Measurements from ENCODE around the gene SIGLEC14.

The SIGLEC14 gene

GRCh38 chr19:51599084-51599483, 47.5 kb downstream of the SIGLEC14 start (continued):
- TF ChIP-seq REST (tag by site-specific recombination; IDR thresholded peaks at IDR 0.05) (no peak), SETDB1 (IDR thresholded peaks at IDR 0.05; ENCODE audit: insufficient read length, low read length) (no peak), ZNF596 (tag by site-specific recombination; IDR thresholded peaks at IDR 0.05) (no peak), ZFHX2 (tag by site-specific recombination; conservative IDR thresholded peaks at IDR 0.05) (no peak)
- TF ChIP-seq, protein P1, sequence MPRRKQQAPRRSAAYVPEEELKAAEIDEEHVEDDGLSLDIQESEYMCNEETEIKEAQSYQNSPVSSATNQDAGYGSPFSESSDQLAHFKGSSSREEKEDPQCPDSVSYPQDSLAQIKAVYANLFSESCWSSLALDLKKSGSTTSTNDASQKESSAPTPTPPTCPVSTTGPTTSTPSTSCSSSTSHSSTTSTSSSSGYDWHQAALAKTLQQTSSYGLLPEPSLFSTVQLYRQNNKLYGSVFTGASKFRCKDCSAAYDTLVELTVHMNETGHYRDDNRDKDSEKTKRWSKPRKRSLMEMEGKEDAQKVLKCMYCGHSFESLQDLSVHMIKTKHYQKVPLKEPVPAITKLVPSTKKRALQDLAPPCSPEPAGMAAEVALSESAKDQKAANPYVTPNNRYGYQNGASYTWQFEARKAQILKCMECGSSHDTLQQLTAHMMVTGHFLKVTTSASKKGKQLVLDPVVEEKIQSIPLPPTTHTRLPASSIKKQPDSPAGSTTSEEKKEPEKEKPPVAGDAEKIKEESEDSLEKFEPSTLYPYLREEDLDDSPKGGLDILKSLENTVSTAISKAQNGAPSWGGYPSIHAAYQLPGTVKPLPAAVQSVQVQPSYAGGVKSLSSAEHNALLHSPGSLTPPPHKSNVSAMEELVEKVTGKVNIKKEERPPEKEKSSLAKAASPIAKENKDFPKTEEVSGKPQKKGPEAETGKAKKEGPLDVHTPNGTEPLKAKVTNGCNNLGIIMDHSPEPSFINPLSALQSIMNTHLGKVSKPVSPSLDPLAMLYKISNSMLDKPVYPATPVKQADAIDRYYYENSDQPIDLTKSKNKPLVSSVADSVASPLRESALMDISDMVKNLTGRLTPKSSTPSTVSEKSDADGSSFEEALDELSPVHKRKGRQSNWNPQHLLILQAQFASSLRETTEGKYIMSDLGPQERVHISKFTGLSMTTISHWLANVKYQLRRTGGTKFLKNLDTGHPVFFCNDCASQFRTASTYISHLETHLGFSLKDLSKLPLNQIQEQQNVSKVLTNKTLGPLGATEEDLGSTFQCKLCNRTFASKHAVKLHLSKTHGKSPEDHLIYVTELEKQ (tag by site-specific recombination; IDR thresholded peaks at IDR 0.05; ENCODE audit: borderline replicate concordance): no peak
- TF ChIP-seq, protein P2, sequence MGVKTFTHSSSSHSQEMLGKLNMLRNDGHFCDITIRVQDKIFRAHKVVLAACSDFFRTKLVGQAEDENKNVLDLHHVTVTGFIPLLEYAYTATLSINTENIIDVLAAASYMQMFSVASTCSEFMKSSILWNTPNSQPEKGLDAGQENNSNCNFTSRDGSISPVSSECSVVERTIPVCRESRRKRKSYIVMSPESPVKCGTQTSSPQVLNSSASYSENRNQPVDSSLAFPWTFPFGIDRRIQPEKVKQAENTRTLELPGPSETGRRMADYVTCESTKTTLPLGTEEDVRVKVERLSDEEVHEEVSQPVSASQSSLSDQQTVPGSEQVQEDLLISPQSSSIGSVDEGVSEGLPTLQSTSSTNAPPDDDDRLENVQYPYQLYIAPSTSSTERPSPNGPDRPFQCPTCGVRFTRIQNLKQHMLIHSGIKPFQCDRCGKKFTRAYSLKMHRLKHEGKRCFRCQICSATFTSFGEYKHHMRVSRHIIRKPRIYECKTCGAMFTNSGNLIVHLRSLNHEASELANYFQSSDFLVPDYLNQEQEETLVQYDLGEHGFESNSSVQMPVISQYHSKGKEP (tag by site-specific recombination; IDR thresholded peaks at IDR 0.05): no peak
- TF ChIP-seq, protein P3, sequence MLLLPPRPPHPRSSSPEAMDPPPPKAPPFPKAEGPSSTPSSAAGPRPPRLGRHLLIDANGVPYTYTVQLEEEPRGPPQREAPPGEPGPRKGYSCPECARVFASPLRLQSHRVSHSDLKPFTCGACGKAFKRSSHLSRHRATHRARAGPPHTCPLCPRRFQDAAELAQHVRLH (tag by site-specific recombination; IDR thresholded peaks at IDR 0.05): no peak

DNA sequence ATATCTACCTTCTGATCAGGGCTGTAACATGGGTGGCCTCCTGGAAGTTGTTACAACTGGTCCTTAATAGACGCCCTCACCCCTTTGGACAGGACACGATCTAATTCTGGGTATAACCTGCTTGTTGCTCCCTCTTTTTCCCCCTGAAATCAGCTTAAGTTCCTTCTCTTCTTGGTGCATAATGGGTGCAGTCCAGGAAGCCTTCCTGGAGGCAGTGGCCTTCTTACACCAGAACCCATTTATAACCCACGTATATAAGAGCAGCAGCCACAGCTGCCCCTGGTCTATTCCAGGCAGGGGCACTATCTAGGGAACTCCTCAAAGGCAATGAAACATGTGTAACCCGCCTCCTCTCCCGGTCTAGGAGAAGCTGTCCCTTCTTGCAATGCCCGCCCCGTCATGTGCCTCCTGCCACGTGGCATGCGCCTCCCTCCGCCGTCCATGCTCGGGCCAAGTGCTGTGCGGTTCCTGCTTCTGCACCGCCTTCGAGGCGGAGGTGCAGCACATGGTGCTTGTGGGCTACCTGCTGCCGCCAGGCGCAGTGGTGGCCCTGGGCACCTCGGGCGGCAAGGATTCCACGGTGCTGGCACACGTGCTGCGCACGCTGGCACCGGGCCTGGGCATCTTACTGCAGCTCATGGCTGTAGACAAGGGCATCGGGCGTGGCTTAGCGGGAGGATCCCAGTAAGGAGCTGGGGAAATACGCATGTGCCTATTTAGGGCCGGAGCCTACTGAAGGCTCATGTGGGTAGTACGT, 48.3 kb downstream of the SIGLEC14 start:
- H3K4me1 ChIP-seq (ENCODE audit: control insufficient read depth, insufficient read depth, low read length): no peaks in the 10 kb centered on the region
- POLR2A ChIA-PET: interaction anchor here (0.7 kb wide), 1 partner anchor 27 kb away, joined by 3 read pairs; the partner anchor contains the start of gene ZNF175
- H3K4me3 ChIP-seq (ENCODE audit: low read depth, low read length): no peak overlapping the region
- no peak for TF ChIP-seq HOXD13 (CRISPR knock-in tag; IDR thresholded peaks at IDR 0.05; ENCODE audit: borderline replicate concordance)
- TF ChIP-seq, protein P4, sequence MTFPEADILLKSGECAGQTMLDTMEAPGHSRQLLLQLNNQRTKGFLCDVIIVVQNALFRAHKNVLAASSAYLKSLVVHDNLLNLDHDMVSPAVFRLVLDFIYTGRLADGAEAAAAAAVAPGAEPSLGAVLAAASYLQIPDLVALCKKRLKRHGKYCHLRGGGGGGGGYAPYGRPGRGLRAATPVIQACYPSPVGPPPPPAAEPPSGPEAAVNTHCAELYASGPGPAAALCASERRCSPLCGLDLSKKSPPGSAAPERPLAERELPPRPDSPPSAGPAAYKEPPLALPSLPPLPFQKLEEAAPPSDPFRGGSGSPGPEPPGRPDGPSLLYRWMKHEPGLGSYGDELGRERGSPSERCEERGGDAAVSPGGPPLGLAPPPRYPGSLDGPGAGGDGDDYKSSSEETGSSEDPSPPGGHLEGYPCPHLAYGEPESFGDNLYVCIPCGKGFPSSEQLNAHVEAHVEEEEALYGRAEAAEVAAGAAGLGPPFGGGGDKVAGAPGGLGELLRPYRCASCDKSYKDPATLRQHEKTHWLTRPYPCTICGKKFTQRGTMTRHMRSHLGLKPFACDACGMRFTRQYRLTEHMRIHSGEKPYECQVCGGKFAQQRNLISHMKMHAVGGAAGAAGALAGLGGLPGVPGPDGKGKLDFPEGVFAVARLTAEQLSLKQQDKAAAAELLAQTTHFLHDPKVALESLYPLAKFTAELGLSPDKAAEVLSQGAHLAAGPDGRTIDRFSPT (tag by site-specific recombination; IDR thresholded peaks at IDR 0.05): 0 out of 2 replicates have a peak, but pooled peaks have one; percentile 15
- no peak overlapping the region for H3K27ac ChIP-seq (ENCODE audit: extremely low read depth, low read depth, low read length)
- H3K36me3 ChIP-seq (ENCODE audit: control insufficient read depth in 2 of 2, insufficient read depth in 1 of 2, low read length in 2 of 2): no peaks in the 10 kb centered on the region
- CTCF ChIA-PET: interaction anchor here (0.9 to 1.7 kb wide), 3 partner anchors 10 to 201 kb away, joined by 4 to 7 read pairs (median 5); no protein-coding TSS in a partner anchor
- H3K9me3 ChIP-seq (ENCODE audit: control insufficient read depth, insufficient read depth, low read depth, low read length): no peaks in the 10 kb centered on the region

All from HEK293 (cell line).